PC-3 (cell line): ENCODE measurements around the gene ZFYVE28. TPM values are rescaled to one million over a fixed set of nuclear protein-coding genes. Genes with fewer than 3 reads are reported as not detected.

ENCODE experiments used
- ATAC-seq: fragments of 200-7000 bp; cut with Tn5 transposase; 2 replicates; pipeline ENCODE4 v1.9.1; 2020; ENCODE audit warnings: mild to moderate bottlenecking, moderate library complexity
- BruUV-seq: library from RNA; stranded (reverse); fragments of 400-500 nt; replicated peaks from 2 replicates; lab custom pipeline; 2021; lab: Mats Ljungman, UMichigan
- CTCF ChIA-PET: fragments of 300-600 bp; sonication (Branson Sonifier 250); formaldehyde crosslinking; loops from one replicate; lab custom pipeline; 2022; ENCODE audit warnings: antibody characterized with exemption; lab: Charles Lee
- POLR2A ChIA-PET: fragments of 300-600 bp; sonication (Branson Sonifier 250); formaldehyde crosslinking; loops from one replicate; lab custom pipeline; 2022; ENCODE audit warnings: antibody characterized with exemption; ENCODE audit not compliant: unreplicated experiment; lab: Charles Lee
- DNase-seq: peaks from one replicate; pipeline ENCODE4 v3.0.0-alpha.2; 2015
- H2AFZ ChIP-seq: fragments of 300-600 bp; sonication (generic); 2 replicates; pipeline ENCODE4 v1.6.0; 2016; ENCODE audit warnings: antibody characterized with exemption, low read length
- H3F3A ChIP-seq: fragments of 300-600 bp; sonication (generic); one replicate; pipeline ENCODE4 v1.6.0; 2017; ENCODE audit warnings: antibody characterized with exemption, low read length, control low read depth, mild to moderate bottlenecking; ENCODE audit not compliant: unreplicated experiment
- H3K27ac ChIP-seq: fragments of 300-600 bp; sonication (generic); 2 replicates; pipeline ENCODE4 v1.5.1; 2016; ENCODE audit warnings: mild to moderate bottlenecking, low read length
- H3K27me3 ChIP-seq: fragments of 300-600 bp; sonication (generic); 2 replicates; pipeline ENCODE4 v1.6.1; 2016; ENCODE audit warnings: low read length, mixed read lengths
- H3K36me3 ChIP-seq: fragments of 300-600 bp; sonication (generic); 2 replicates; pipeline ENCODE4 v1.6.1; 2016; ENCODE audit warnings: low read depth, mixed run types, low read length, mixed read lengths
- H3K4me1 ChIP-seq: fragments of 300-600 bp; sonication (generic); 2 replicates; pipeline ENCODE4 v1.5.1; 2016; ENCODE audit warnings: low read length; ENCODE audit not compliant: insufficient read depth
- H3K4me2 ChIP-seq: fragments of 300-600 bp; sonication (generic); 2 replicates; pipeline ENCODE4 v1.6.0; 2016; ENCODE audit warnings: low read length
- H3K4me3 ChIP-seq: fragments of 300-600 bp; sonication (generic); 2 replicates; pipeline ENCODE4 v1.5.1; 2016; ENCODE audit warnings: mild to moderate bottlenecking, low read length, mixed read lengths
- H3K79me2 ChIP-seq: fragments of 300-600 bp; sonication (generic); 2 replicates; pipeline ENCODE4 v1.6.1; 2017; ENCODE audit warnings: low read length, mixed read lengths
- H3K9ac ChIP-seq: fragments of 300-600 bp; sonication (generic); 2 replicates; pipeline ENCODE4 v1.6.0; 2016; ENCODE audit warnings: mild to moderate bottlenecking, low read length
- H3K9me2 ChIP-seq: fragments of 300-600 bp; sonication (generic); replicated peaks from 2 replicates; pipeline ENCODE4 v1.6.1; 2016; ENCODE audit warnings: mixed run types, low read length, mixed read lengths
- H3K9me3 ChIP-seq: fragments of 300-600 bp; sonication (generic); 2 replicates; pipeline ENCODE4 v1.6.1; 2016; ENCODE audit warnings: low read length, mixed read lengths
- H4K20me1 ChIP-seq: fragments of 300-600 bp; sonication (generic); 2 replicates; pipeline ENCODE4 v1.6.1; 2016; ENCODE audit warnings: low read length, mixed read lengths
- CTCF ChIP-seq: fragments of 300-600 bp; sonication (generic); conservative IDR thresholded peaks from 2 replicates; pipeline ENCODE4 v1.5.1; 2017; ENCODE audit warnings: antibody characterized with exemption, low read depth, mild to moderate bottlenecking, low read length
- EZH2 ChIP-seq: fragments of 300-600 bp; sonication (generic); IDR thresholded peaks from one replicate; pipeline ENCODE4 v1.6.1; 2017; ENCODE audit warnings: antibody characterized with exemption, mild to moderate bottlenecking, low read length; ENCODE audit not compliant: unreplicated experiment
- EZH2phosphoT487 ChIP-seq: fragments of 300-600 bp; sonication (generic); IDR thresholded peaks from 2 replicates; pipeline ENCODE4 v1.6.1; 2018; ENCODE audit warnings: mild to moderate bottlenecking, antibody characterized with exemption, low read length, borderline replicate concordance
- intact Hi-C: fragments of 100-400 bp; cut with micrococcal nuclease; formaldehyde crosslinking; loops from 2 replicates; pipeline ENCODE4 v1.9.0; 2023
- total RNA-seq: library from RNA; depleted of rRNA; stranded (reverse); fragments of >200 nt; gene quantifications from 2 replicates; pipeline ENCODE4 v1.2.3, GENCODE V29; 2014

The ZFYVE28 gene
- total RNA-seq, 1 experiment from 2014 or later: 8.0 TPM

- Histone ChIP-seq H4K20me1 (no peaks in the 10 kb centered on the region), H3K27ac (no peak overlapping the region), H3K36me3 (no peaks in the 10 kb centered on the region), H3K4me2 (peak overlapping the region; percentile 91), H3F3A (no peaks in the 10 kb centered on the region), H2AFZ (peak overlapping the region; percentile 51; the same call in 1 of the 2 replicates), H3K9me3 (no peaks in the 10 kb centered on the region), H3K27me3 (no peaks in the 10 kb centered on the region), H3K4me1 (peaks cover 8% of the 10 kb centered on the region; the same call in 1 of the 2 replicates), H3K4me3 (peak overlapping the region; percentile 72), H3K9me2 (no peaks in the 10 kb centered on the region), H3K79me2 (peaks cover 10% of the 10 kb centered on the region; the same call in 1 of the 2 replicates), H3K9ac (peak overlapping the region; percentile 61)
- no TSS peak for BruUV-seq
- ATAC-seq: peak; percentile 92
- DNase-seq: peak; percentile 95
- ChIA-PET CTCF (interaction anchor here (0.7 kb wide), 1 partner anchor 150 kb away, joined by 3 read pairs; no protein-coding TSS in a partner anchor), POLR2A (interaction anchor here (0.7 kb wide), 1 partner anchor 430 kb away, joined by 3 read pairs; no protein-coding TSS in a partner anchor)
- intact Hi-C loops: loop anchor here (5.0 kb wide), 1 partner anchor 155 kb away; the partner anchor contains the start of genes CFAP99 and ZFYVE28
- TF ChIP-seq CTCF (no peak), EZH2 (no peak), EZH2phosphoT487 (no peak)
Measured at GRCh38 chr4:2262145-2262943, 156.1 kb downstream of the ZFYVE28 start.

- H3F3A ChIP-seq: no peaks in the 10 kb centered on the region
- TF ChIP-seq EZH2phosphoT487: no peak
- no peak for TF ChIP-seq CTCF
- no peak for TF ChIP-seq EZH2
- ChIA-PET CTCF (interaction anchor here (0.7 kb wide), 1 partner anchor 151 kb away, joined by 3 read pairs; no protein-coding TSS in a partner anchor), POLR2A (interaction anchor here (0.7 kb wide), 1 partner anchor 430 kb away, joined by 3 read pairs; no protein-coding TSS in a partner anchor)
- H4K20me1 ChIP-seq: no peaks in the 10 kb centered on the region
- no TSS peak for BruUV-seq
- DNase-seq: no peak
- no peaks in the 10 kb centered on the region for H3K9me2 ChIP-seq
- H3K4me2 ChIP-seq: peak within 1 kb of the TSS; percentile 93
- H3K79me2 ChIP-seq: peaks cover 10% of the 10 kb centered on the region; the same call in 1 of the 2 replicates
- H3K4me3 ChIP-seq: peak within 1 kb of the TSS; percentile 87
- intact Hi-C loops: loop anchor here (5.0 kb wide), 1 partner anchor 156 kb away; the partner anchor contains the start of genes CFAP99 and ZFYVE28
- H3K9me3 ChIP-seq: no peaks in the 10 kb centered on the region
- no peaks in the 10 kb centered on the region for H3K27me3 ChIP-seq
- H3K4me1 ChIP-seq: peaks cover 8% of the 10 kb centered on the region; the same call in 1 of the 2 replicates
- no peak within 1 kb of the TSS for H3K27ac ChIP-seq
- H2AFZ ChIP-seq: peak within 1 kb of the TSS; percentile 68
- peak within 1 kb of the TSS; percentile 79 for H3K9ac ChIP-seq
- H3K36me3 ChIP-seq: no peaks in the 10 kb centered on the region
- ATAC-seq: no peak
Measured at GRCh38 chr4:2261853-2262144, 156.6 kb downstream of the ZFYVE28 start, which contains the start of gene MXD4. TSS of gene MXD4 (minus strand) at chr4:2262109. CDS start at chr4:2261980, 129 bp downstream.
